GM19240 (cell line): ENCODE measurements around the gene TAF4B.
"Not testable (repeated sequence)": the region's sequence is repeated elsewhere in the genome, so short reads cannot be mapped to it uniquely, and the experiment has no call there.

Experiments
- DNase-seq: peaks from one replicate; pipeline ENCODE4 v3.0.0; 2011; ENCODE audit warnings: low spot score; ENCODE audit not compliant: insufficient read length

TAF4B gene

DNA sequence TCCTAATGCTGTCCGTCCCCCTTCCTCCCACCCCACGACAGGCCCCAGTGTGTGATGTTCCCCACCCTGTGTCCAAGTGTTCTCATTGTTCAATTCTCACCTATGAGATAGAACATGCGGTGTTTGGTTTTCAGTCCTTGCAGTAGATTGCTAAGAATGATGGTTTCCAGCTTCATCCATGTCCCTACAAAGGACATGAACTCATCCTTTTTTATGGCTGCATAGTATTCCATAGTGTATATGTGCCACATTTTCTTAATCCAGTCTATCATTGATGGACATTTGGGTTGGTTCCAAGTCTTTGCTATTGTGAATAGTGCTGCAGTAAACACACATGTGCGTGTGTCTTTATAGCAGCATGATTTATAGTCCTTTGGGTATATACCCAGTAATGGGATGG is 12.5 kb downstream of the TAF4B start:
- not testable (repeated sequence) for DNase-seq

GRCh38 chr18:26242392-26242791 is 16.1 kb downstream of the TAF4B start:
- DNase-seq = not testable (repeated sequence)

GRCh38 chr18:26245434-26245833 is 19.2 kb downstream of the TAF4B start:
- not testable (repeated sequence) for DNase-seq

GRCh38 chr18:26252411-26252810 is 26.2 kb downstream of the TAF4B start:
- no peak for DNase-seq

DNA sequence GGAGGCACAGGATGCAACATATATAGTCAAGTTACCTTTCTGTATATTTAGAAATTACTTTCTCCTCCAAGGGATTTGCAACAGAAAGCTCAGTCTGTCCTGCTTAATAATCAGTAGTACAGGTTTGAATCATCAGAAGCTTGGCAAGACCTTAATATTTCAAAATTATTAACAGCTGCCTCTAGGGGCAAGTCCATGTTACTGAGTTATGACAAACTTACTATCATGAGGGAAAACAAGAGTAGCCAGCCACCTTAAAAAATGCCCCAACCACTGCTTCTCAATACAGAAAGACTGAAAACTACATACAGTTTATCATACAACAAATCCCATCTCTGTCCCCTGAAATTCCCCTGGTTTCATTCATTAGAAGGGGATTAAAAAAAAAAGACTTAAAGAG is 28.6 kb downstream of the TAF4B start:
- not testable (repeated sequence) for DNase-seq

DNA sequence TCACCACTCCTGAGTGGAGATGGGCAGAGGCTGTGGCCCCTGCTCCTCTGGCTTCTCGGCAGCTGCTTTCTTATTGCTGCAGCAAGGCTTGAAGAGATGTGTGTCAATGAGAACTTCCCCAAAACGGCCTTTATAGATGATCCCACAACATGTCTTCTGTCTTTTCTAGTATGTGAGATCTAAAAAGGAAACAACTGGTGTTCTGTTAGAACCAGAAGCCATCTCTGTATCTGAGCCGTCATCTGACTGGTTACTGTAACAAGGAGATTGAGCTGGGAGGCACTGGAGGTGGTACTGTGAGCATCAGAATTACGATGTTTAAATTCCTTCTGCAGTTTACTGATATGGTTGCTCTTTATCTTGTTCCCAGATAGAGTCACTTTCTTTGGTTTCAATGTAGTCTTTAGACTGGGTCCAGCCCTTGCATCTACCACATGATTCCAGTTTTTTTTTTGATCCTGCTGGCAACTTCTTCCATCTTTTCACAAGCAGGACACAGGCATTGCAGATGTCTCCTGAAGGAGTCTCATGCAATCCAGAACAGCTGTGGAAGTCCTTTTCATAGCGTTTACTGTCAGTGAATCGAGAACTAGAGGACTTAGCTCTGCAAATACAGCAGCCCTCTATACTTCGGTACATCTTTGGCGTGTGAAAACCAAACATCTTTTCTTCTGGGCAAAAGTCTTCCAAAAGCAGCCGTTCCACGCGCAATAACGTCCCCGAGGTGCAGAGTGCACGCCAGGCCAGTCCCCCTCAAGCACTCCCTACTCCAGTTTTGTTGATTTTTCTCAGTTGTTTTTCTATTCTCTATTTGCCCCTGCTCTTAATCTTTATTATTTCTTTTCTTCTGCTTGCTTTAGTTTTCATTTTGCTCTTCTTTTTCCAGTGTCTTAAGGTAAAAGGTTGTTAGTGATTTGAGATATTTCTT is 29.7 kb downstream of the TAF4B start:
- no peak for DNase-seq

- DNase-seq = no peak
Measured at GRCh38 chr18:26258711-26259110, 32.5 kb downstream of the TAF4B start.

DNA sequence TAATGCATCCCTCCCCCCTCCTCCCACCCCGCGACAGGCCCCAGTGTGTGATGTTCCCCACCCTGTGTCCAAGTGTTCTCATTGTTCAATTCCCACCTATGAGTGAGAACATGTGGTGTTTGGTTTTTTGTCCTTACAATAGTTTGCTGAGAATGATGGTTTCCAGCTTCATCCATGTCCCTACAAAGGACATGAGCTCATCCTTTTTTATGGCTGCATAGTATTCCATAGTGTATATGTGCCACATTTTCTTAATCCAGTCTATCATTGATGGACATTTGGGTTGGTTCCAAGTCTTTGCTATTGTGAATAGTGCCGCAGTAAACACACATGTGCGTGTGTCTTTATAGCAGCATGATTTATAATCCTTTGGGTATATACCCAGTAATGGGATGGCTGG is 33.2 kb downstream of the TAF4B start:
- DNase-seq = not testable (repeated sequence)

- no peak for DNase-seq
Measured at GRCh38 chr18:26262156-26262555, 35.9 kb downstream of the TAF4B start.

GRCh38 chr18:26267357-26267930 is 41.2 kb downstream of the TAF4B start:
- DNase-seq = no peak

- no peak for DNase-seq
Measured at GRCh38 chr18:26268454-26268853, 42.2 kb downstream of the TAF4B start.

DNA sequence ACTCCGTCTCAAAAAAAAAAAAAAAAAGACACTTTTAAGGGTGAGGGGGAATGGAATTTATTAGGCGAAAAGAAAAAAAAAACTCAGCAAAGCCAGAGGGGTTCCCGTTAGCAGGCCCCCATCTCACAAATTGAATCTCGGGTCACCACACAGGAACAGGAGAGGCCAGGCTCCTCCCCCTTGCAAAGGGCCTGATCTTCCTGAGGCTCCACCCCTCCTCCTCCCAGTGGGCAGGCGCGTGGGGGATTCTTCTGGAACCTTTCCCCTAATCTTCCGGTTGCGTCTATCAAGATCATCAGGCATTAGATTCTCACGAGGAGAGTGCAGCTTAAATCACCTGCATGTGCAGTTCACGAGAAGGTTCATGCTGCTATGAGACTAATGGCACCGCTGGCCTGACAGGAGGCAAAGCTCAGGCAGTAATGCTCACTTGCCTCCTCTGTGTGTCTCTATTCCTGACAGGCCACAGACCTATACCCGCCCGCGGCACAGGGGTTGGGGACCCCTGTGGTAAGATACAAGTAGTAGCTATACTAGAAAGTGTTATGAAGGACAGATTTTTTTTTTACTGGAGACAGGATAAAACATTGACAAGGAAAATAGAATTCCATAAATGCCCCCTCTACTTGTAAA is 45.8 kb downstream of the TAF4B start:
- DNase-seq = no peak

DNA sequence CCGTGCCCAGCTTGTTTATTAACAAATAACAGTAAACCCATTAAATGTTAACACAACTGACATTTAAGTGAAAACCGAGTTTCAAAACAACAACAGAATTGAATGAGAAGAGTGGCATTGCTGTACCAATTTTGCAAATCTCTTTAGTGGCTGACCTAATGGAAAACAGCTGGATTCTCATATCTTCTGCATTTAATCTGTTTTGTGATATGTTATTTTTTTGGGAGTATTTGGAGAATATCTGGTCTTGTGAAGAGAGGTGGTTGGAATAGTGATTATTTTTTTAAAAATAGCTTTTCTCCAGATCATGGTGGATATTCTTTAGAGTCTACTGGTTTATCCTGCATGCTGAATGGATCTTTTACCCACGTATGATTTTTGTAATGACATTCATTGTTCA is 51.1 kb downstream of the TAF4B start:
- DNase-seq = no peak

DNA sequence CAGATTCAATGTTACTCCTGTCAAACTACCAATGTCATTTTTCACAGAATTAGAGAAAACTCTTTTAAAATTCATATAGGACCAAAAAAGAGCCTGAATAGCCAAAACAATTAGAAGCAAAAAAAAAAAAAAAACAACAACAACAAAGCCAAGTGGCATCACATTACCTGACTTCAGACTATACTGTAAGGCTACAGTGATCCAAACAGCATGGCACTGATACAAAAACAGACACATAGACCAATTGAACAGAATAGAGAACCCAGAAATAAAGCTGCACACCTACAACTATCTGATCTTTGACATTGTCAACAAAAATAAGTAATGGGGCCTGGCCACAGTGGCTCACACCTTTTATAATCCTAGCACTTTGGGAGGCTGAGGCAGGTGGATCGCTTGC is 53.2 kb downstream of the TAF4B start:
- no peak for DNase-seq

DNA sequence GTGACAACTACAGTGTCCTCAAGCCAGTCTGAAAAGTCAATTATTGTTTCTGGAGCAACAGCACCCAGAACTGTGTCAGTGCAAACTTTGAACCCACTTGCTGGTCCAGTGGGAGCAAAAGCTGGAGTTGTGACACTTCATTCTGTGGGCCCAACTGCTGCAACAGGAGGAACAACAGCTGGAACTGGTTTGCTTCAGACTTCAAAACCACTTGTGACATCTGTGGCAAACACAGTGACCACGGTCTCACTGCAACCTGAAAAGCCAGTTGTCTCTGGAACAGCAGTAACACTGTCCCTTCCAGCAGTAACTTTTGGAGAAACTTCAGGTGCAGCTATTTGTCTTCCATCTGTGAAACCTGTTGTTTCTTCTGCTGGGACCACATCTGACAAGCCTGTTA is 59.8 kb downstream of the TAF4B start:
- no peak for DNase-seq

- DNase-seq = no peak
Measured at GRCh38 chr18:26287644-26288043, 61.4 kb downstream of the TAF4B start.

DNA sequence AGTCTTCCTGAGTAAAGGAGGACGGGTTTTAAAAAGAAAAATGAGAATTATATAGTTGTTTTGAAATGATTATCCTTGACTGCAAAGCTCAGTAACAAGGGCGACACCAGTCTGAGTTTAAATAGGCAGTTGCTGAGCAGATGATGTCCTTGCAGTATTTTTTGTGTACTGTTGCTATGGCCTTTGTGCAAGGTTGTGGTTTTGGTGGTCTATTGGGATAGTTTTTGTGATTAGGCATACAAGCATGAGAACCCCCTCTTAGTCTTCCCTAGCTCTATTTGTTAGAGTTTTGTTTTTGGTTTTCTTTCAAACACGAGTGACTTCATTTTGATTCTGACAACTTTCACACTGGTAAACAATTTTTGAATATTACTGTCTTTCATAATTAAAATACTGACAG is 64.1 kb downstream of the TAF4B start:
- no peak for DNase-seq

DNA sequence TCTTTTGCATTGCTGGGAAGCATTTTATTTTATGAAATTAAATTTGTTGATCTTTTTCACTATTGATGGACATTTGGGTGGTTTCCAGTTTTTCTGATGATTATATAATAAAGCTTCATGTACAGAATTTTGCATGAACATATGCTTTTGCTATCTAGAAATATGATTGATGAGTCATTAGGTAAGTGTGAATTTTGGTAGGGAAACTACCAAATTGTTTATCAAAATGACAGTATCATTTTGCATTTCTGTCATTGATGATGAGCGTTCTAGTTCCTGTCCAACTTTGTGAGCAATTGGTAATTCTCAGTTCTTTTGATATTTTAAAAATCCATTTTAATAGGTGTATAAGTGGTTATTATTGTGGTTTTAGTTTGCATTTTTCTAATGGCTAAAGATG is 67.7 kb downstream of the TAF4B start:
- DNase-seq = no peak

- no peak for DNase-seq
Measured at GRCh38 chr18:26298107-26298506, 71.9 kb downstream of the TAF4B start.

DNA sequence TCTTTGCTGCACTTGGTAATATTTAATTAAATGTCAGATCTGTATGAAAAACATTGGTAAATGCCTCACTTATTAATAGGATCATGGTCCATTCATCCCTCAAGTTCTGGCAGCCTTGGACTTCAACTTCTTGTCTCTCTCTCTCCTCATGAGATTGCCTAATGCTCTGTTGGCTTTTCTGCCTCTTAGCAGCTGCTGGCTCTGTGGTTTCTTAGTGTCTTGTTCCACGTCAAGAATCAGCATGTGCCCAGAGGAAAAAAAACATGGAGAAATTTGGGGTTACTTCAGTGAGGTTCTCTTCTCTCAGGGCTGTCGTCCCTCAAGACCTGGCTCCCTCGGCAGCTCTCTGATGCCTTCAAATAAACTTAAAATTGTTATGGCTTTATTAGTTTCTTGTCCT is 75.4 kb downstream of the TAF4B start:
- DNase-seq = no peak

- DNase-seq = not testable (repeated sequence)
Measured at GRCh38 chr18:26303222-26303621, 77.0 kb downstream of the TAF4B start.

GRCh38 chr18:26304511-26304910 is 78.3 kb downstream of the TAF4B start:
- DNase-seq = no peak
